Airway epithelial cell (primary cell): ENCODE data around the gene WDR11. TPM values are rescaled to one million over a fixed set of nuclear protein-coding genes. Genes with fewer than 3 reads are reported as not detected.

Experiments
- total RNA-seq: library from RNA; depleted of rRNA; stranded (reverse); fragments of >200 nt; gene quantifications from 2 replicates; pipeline ENCODE4 v1.2.3, GENCODE V29; 2015

WDR11 gene
- total RNA-seq, result 23.8 and 36.3 TPM in 2 replicates

GRCh38 chr10:120850911-120851865 lies at the start of gene WDR11:
TSS of gene WDR11 (plus strand) at chr10:120851362. CDS start at chr10:120851421, 59 bp downstream.

